Measurements from ENCODE around the gene CDK5RAP2. TPM values are rescaled to one million over a fixed set of nuclear protein-coding genes. Genes with fewer than 3 reads are reported as not detected.

CDK5RAP2 gene
- total RNA-seq, 1 experiment from 2014 or later: 56.4 TPM

GRCh38 chr9:120439926-120440325, 140.0 kb downstream of the CDK5RAP2 start:
- Histone ChIP-seq H3K79me2 (ENCODE audit: insufficient read depth, low read length) (no peaks in the 10 kb centered on the region), H3K18ac (ENCODE audit: insufficient read length, low read depth, low read length) (no peak overlapping the region), H3K27me3 (ENCODE audit: insufficient read depth, low read length) (no peaks in the 10 kb centered on the region), H2BK20ac (ENCODE audit: low read depth, low read length, poor library complexity, severe bottlenecking) (no peak overlapping the region), H4K8ac (replicated peaks; ENCODE audit: insufficient read length, low read depth, low read length) (no peak overlapping the region), H3K9ac (ENCODE audit: extremely low read depth, insufficient read length, low read length) (no peak overlapping the region), H2AFZ (ENCODE audit: low read length) (no peak overlapping the region), H2BK5ac (ENCODE audit: insufficient read length, low read length) (no peak overlapping the region), H3K4me2 (ENCODE audit: insufficient read depth, insufficient read length, low read length) (no peak overlapping the region), H3K23me2 (ENCODE audit: insufficient read length, low read depth, low read length, poor library complexity, severe bottlenecking) (no peaks in the 10 kb centered on the region), H4K91ac (ENCODE audit: insufficient read length, low read depth, low read length) (no peak overlapping the region), H3K23ac (ENCODE audit: insufficient read length, low read depth, low read length) (no peak overlapping the region), H2BK15ac (ENCODE audit: low read depth, low read length) (no peak overlapping the region), H2BK120ac (ENCODE audit: low read depth, low read length, poor library complexity, severe bottlenecking) (no peak overlapping the region), H2BK12ac (ENCODE audit: insufficient read length, low read depth, low read length) (no peak overlapping the region), H3K4ac (ENCODE audit: low read depth, low read length) (no peak overlapping the region), H3K14ac (ENCODE audit: insufficient read depth, low read length) (no peak overlapping the region), H3K4me1 (ENCODE audit: insufficient read depth, low read length) (no peaks in the 10 kb centered on the region), H4K5ac (ENCODE audit: insufficient read length, low read depth, low read length) (no peak overlapping the region), H3K56ac (ENCODE audit: insufficient read length, low read depth, low read length) (no peak overlapping the region), H3K79me1 (ENCODE audit: insufficient read depth, low read depth, low read length, poor library complexity, severe bottlenecking) (no peaks in the 10 kb centered on the region), H2AK5ac (ENCODE audit: insufficient read length, low read length) (no peak overlapping the region), H3T11ph (ENCODE audit: low read length) (no peak overlapping the region), H4K20me1 (ENCODE audit: control insufficient read depth, insufficient read depth, insufficient read length) (no peaks in the 10 kb centered on the region), H3K27ac (ENCODE audit: insufficient read length, low read depth, low read length) (no peak overlapping the region), H3K9me3 (ENCODE audit: control insufficient read depth, low read depth, low read length) (no peaks in the 10 kb centered on the region)
- DNase-seq: no peak
- TF ChIP-seq CTCF (conservative IDR thresholded peaks at IDR 0.05): no peak
- 100% methylated on average over 1 of the region's 1 CpG for WGBS (ENCODE audit: extremely low coverage, insufficient read length, low lambda C conversion rate)
- no peaks in the 10 kb centered on the region for H3K9me3 Mint-ChIP-seq
- no peaks in the 10 kb centered on the region for H3K27me3 Mint-ChIP-seq (ENCODE audit: low read depth)
- peak overlapping the region; percentile 2 to 56 (median 16); a peak in 4 of 7 replicates for H3K27ac Mint-ChIP-seq
- H3K36me3 Mint-ChIP-seq (ENCODE audit: insufficient read depth in 1 of 3, low read depth in 3 of 3): peaks cover 13 to 59% (median 36%) of the 10 kb centered on the region in 3 experiments
- no peaks in the 10 kb centered on the region for H3K4me1 Mint-ChIP-seq
- no peak overlapping the region for H3K4me3 Mint-ChIP-seq

All from H9 (cell line).